Spinal cord (tissue), 10 donors: Measurements from ENCODE around the gene VWF. TPM values are rescaled to one million over a fixed set of nuclear protein-coding genes. Genes with fewer than 3 reads are reported as not detected.

ENCODE experiments used
- DNase-seq, 6 donors: peaks; one replicate each; pipeline versions ENCODE4 v3.0.0 to v3.0.0-alpha.2; 2013 to 2015; ENCODE audit warnings: low spot score in 6 of 6, low read depth in 4 of 6
- H3K27ac ChIP-seq: one replicate; pipeline ENCODE4 v1.5.1; 2013; ENCODE audit warnings: low read depth, low read length, control low read depth
- H3K27me3 ChIP-seq: one replicate; pipeline ENCODE4 v1.6.1; 2013; ENCODE audit warnings: low read length; ENCODE audit not compliant: control insufficient read depth, insufficient read depth
- H3K36me3 ChIP-seq: one replicate; pipeline ENCODE4 v1.6.1; 2013; ENCODE audit warnings: low read length; ENCODE audit not compliant: control insufficient read depth, insufficient read depth
- H3K4me1 ChIP-seq: one replicate; pipeline ENCODE4 v1.6.1; 2013; ENCODE audit warnings: low read length; ENCODE audit not compliant: control insufficient read depth, insufficient read depth
- H3K4me3 ChIP-seq: one replicate; pipeline ENCODE4 v1.5.1; 2013; ENCODE audit warnings: low read depth, low read length, control low read depth
- H3K9me3 ChIP-seq: one replicate; pipeline ENCODE4 v1.6.1; 2013; ENCODE audit warnings: low read length; ENCODE audit not compliant: control insufficient read depth, insufficient read depth
- WGBS: methylation state at CpG from one replicate; pipeline ENCODE4 v1.1.5; 2013; ENCODE audit warnings: missing lambda C conversion rate; ENCODE audit not compliant: insufficient coverage; 5-methylcytosine and 5-hydroxymethylcytosine counted together
- polyA plus RNA-seq, 2 donors: library from polyadenylated mRNA; unstranded; fragments of 120-200 nt; gene quantifications; one replicate each; pipeline ENCODE4 v1.2.1, GENCODE V29; 2013; ENCODE audit not compliant: insufficient read length in 2 of 2
- total RNA-seq, 2 donors: library from RNA; depleted of rRNA in 1 of 2; stranded (reverse); fragments of 120-200 nt in 1 of 2; fragments of >200 nt in 1 of 2; gene quantifications; one replicate each; pipeline versions ENCODE4 v1.2.3 to v1.2.4, GENCODE V29; 2013 to 2014
- donor health status: healthy.

VWF gene
- total and polyA plus RNA-seq, 4 donors, result 34.3 to 76.6 (median 37.5) TPM

DNA sequence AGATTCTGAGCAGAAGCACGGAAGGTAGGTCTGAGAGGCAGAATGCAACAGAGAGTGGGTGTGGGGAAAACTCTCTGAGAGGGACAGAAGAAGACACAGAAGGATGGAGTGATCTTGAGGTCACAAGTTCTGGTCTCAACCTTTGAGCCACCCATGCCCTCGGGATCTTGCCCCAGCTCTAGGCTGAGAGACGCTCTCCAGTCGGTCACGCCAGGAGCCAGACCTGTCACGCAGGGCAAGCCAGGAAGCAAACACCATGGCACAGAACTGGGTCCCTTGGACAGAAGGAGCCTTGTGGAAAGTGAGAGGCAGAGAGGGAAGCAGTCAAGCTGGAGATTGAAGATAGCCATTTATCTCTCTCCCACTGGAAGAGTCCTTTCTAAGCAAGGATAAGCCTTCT is 79.0 kb downstream of the VWF start:
- no peak for DNase-seq
- Histone ChIP-seq H3K36me3 (no peaks in the 10 kb centered on the region), H3K4me3 (no peak overlapping the region), H3K27me3 (no peaks in the 10 kb centered on the region), H3K4me1 (no peaks in the 10 kb centered on the region), H3K27ac (no peak overlapping the region), H3K9me3 (no peaks in the 10 kb centered on the region)
- 99% methylated on average over 5 of the region's 6 CpGs for WGBS

- Histone ChIP-seq H3K27me3 (no peaks in the 10 kb centered on the region), H3K9me3 (no peaks in the 10 kb centered on the region), H3K4me1 (no peaks in the 10 kb centered on the region), H3K27ac (no peak overlapping the region), H3K36me3 (no peaks in the 10 kb centered on the region), H3K4me3 (no peak overlapping the region)
- DNase-seq, result no peak
- WGBS, result 88% methylated on average over 6 of the region's 8 CpGs
Observed at GRCh38 chr12:6044082-6044481, 80.4 kb downstream of the VWF start.

GRCh38 chr12:6042446-6042845 is 82.0 kb downstream of the VWF start:
- no peaks in the 10 kb centered on the region for H3K36me3 ChIP-seq
- H3K27me3 ChIP-seq, result no peaks in the 10 kb centered on the region
- H3K9me3 ChIP-seq, result no peaks in the 10 kb centered on the region
- peaks cover 4% of the 10 kb centered on the region for H3K4me1 ChIP-seq
- H3K27ac ChIP-seq, result no peak overlapping the region
- H3K4me3 ChIP-seq, result no peak overlapping the region
- 90% methylated on average over 14 of the region's 16 CpGs for WGBS
- DNase-seq, result no peak

GRCh38 chr12:6041891-6042290 is 82.6 kb downstream of the VWF start:
- Histone ChIP-seq H3K4me1 (peaks cover 4% of the 10 kb centered on the region), H3K9me3 (no peaks in the 10 kb centered on the region), H3K36me3 (no peaks in the 10 kb centered on the region), H3K4me3 (no peak overlapping the region), H3K27me3 (no peaks in the 10 kb centered on the region), H3K27ac (no peak overlapping the region)
- no peak for DNase-seq
- 90% methylated on average over 7 of the region's 7 CpGs for WGBS

DNA sequence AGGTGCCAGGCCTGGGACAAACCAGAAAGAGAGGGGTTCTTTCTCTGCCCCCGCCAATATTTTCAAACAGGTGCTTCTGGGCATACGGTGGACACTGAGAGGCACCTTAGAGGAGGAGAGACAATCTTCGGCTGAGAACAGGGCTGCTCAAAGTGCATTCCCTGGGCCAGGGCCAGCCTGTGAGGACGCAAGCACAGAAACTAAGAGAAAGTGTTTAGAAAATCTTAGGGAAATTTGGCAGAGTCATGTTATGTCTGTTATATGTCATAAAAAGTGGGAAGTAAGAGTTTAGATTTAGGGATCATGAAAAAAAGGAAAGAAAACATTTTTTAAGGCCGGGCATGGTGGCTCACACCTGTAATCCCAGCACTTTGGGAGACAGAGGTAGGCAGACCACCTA is 83.7 kb downstream of the VWF start:
- no peak for DNase-seq
- Histone ChIP-seq H3K4me1 (peaks cover 4% of the 10 kb centered on the region), H3K27me3 (no peaks in the 10 kb centered on the region), H3K36me3 (no peaks in the 10 kb centered on the region), H3K9me3 (no peaks in the 10 kb centered on the region), H3K27ac (no peak overlapping the region), H3K4me3 (no peak overlapping the region)
- WGBS, result 85% methylated on average over 5 of the region's 5 CpGs

- peaks cover 4% of the 10 kb centered on the region for H3K4me1 ChIP-seq
- H3K36me3 ChIP-seq, result no peaks in the 10 kb centered on the region
- peak; percentile 49 to 93 (median 65) for DNase-seq
- H3K4me3 ChIP-seq, result no peak overlapping the region
- H3K27ac ChIP-seq, result no peak overlapping the region
- H3K9me3 ChIP-seq, result no peaks in the 10 kb centered on the region
- H3K27me3 ChIP-seq, result no peaks in the 10 kb centered on the region
- 10% methylated on average over 2 of the region's 12 CpGs for WGBS
Observed at GRCh38 chr12:6039894-6040601, 84.4 kb downstream of the VWF start.

GRCh38 chr12:6038160-6038559 is 86.3 kb downstream of the VWF start:
- Histone ChIP-seq H3K27ac (no peak overlapping the region), H3K27me3 (no peaks in the 10 kb centered on the region), H3K4me1 (peaks cover 4% of the 10 kb centered on the region), H3K36me3 (no peaks in the 10 kb centered on the region), H3K9me3 (no peaks in the 10 kb centered on the region), H3K4me3 (no peak overlapping the region)
- peak in 2 of 6 donors; percentile 55 to 70 for DNase-seq
- 37% methylated on average over 8 of the region's 8 CpGs for WGBS

DNA sequence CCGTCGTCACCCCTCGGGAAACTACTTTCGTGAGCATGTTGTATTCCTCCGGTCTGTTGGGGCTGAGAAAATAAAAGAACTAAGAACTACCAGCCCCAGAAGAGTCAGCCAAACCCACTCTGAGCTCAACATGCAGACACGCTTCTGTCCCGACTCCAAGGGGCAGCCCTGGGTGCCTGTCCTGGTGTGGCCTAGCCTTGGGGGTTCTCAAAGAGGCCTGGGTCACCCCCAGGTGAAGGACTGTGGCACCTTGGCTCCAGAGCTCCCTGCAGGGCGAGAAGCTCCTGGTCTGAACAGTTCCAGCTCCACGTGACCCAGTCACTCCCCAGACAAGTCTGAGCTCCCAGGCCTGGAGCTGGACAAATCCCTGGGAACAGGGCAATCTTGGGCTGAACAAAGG is 87.0 kb downstream of the VWF start:
- H3K4me1 ChIP-seq, result peaks cover 4% of the 10 kb centered on the region

DNA sequence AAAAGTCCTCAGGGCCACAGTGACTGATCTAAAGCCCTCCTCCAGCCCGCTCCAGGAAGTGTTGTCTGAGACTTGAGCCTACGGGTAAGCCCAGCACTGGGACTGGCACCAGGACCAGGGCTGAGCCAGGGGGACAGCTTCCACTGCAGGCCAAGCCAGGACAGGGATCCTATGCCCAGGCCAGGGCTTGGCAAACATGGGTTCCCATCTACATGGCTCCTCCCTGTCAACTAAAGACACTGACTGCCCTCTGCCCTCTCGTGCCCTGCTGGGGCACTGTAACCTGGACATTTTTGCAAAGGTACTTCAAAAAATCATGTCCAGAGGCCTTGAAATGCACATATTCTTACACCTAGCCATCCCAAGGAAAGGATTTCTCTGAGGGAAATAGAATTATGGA is 88.0 kb downstream of the VWF start:
- no peak overlapping the region for H3K4me3 ChIP-seq
- H3K9me3 ChIP-seq, result no peaks in the 10 kb centered on the region
- DNase-seq, result no peak
- H3K27me3 ChIP-seq, result no peaks in the 10 kb centered on the region
- peaks cover 4% of the 10 kb centered on the region for H3K4me1 ChIP-seq
- WGBS, result 91% methylated on average over 2 of the region's 3 CpGs
- no peaks in the 10 kb centered on the region for H3K36me3 ChIP-seq
- no peak overlapping the region for H3K27ac ChIP-seq

More for the DNA sequence above, 87.0 kb downstream of the VWF start:
- H3K27me3 ChIP-seq, result no peaks in the 10 kb centered on the region
- no peak overlapping the region for H3K4me3 ChIP-seq
- no peak for DNase-seq
- no peaks in the 10 kb centered on the region for H3K36me3 ChIP-seq
- 86% methylated on average over 7 of the region's 9 CpGs for WGBS
- no peak overlapping the region for H3K27ac ChIP-seq
- no peaks in the 10 kb centered on the region for H3K9me3 ChIP-seq

- Histone ChIP-seq H3K4me3 (no peak overlapping the region), H3K9me3 (no peaks in the 10 kb centered on the region), H3K36me3 (no peaks in the 10 kb centered on the region), H3K27ac (no peak overlapping the region), H3K27me3 (no peaks in the 10 kb centered on the region), H3K4me1 (peaks cover 4% of the 10 kb centered on the region)
- WGBS, result 92% methylated on average over 9 of the region's 9 CpGs
- no peak for DNase-seq
Observed at GRCh38 chr12:6034596-6034995, 89.9 kb downstream of the VWF start.
